AG10803 (cell line): ENCODE results near the gene ZBTB5.
"Not testable (repeated sequence)": the region's sequence is repeated elsewhere in the genome, so short reads cannot be mapped to it uniquely, and the experiment has no call there.

Experiments
- DNase-seq: peaks from one replicate; pipeline ENCODE4 v3.0.0; 2010; ENCODE audit warnings: low read depth
- H3K4me3 ChIP-seq: 2 replicates; pipeline ENCODE4 v1.5.1; 2011; ENCODE audit warnings: mild to moderate bottlenecking, low read length, control low read depth
- TF ChIP-seq, protein P1 (sequence below): conservative IDR thresholded peaks from 2 replicates; pipeline ENCODE4 v1.5.1; 2011; ENCODE audit warnings: mild to moderate bottlenecking, low read length, control low read depth, inconsistent platforms

The ZBTB5 gene, protein sequence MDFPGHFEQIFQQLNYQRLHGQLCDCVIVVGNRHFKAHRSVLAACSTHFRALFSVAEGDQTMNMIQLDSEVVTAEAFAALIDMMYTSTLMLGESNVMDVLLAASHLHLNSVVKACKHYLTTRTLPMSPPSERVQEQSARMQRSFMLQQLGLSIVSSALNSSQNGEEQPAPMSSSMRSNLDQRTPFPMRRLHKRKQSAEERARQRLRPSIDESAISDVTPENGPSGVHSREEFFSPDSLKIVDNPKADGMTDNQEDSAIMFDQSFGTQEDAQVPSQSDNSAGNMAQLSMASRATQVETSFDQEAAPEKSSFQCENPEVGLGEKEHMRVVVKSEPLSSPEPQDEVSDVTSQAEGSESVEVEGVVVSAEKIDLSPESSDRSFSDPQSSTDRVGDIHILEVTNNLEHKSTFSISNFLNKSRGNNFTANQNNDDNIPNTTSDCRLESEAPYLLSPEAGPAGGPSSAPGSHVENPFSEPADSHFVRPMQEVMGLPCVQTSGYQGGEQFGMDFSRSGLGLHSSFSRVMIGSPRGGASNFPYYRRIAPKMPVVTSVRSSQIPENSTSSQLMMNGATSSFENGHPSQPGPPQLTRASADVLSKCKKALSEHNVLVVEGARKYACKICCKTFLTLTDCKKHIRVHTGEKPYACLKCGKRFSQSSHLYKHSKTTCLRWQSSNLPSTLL

GRCh38 chr9:37465249-37466036 lies at the start of gene ZBTB5:
Gene ZBTB5 (minus strand): TSS chr9:37465450. CDS start chr9:37442551, 22,899 bp downstream.
- TF ChIP-seq, protein P1, sequence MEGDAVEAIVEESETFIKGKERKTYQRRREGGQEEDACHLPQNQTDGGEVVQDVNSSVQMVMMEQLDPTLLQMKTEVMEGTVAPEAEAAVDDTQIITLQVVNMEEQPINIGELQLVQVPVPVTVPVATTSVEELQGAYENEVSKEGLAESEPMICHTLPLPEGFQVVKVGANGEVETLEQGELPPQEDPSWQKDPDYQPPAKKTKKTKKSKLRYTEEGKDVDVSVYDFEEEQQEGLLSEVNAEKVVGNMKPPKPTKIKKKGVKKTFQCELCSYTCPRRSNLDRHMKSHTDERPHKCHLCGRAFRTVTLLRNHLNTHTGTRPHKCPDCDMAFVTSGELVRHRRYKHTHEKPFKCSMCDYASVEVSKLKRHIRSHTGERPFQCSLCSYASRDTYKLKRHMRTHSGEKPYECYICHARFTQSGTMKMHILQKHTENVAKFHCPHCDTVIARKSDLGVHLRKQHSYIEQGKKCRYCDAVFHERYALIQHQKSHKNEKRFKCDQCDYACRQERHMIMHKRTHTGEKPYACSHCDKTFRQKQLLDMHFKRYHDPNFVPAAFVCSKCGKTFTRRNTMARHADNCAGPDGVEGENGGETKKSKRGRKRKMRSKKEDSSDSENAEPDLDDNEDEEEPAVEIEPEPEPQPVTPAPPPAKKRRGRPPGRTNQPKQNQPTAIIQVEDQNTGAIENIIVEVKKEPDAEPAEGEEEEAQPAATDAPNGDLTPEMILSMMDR = no peak
- peak within 1 kb of the TSS; percentile 99 for H3K4me3 ChIP-seq

DNA sequence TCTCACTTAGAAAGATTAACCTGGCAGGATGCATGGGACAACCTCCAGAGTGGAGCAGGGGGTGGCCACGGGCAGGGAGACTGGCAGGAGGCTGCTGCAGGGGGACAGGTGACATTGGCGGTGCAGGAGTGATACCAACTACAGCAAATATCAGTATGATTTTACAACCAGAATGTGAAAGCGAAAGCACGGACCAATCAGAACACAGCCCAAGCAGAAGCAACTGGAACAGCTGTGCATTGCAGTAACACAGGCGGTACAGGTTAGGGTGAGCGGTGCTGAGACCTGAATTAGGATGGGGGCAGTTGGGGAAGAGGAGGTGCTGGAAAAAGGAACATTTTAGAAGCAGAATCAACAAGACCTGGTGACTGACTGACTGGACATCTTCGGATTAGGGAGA lies 49.7 kb upstream of the ZBTB5 start:
- TF ChIP-seq, protein P1 = no peak
- DNase-seq = no peak
- H3K4me3 ChIP-seq = no peak overlapping the region

More at GRCh38 chr9:37465249-37466036, at the start of gene ZBTB5:
- DNase-seq = peak; percentile 100

GRCh38 chr9:37514415-37514814 lies 49.2 kb upstream of the ZBTB5 start:
- H3K4me3 ChIP-seq, DNase-seq: not testable (repeated sequence)

DNA sequence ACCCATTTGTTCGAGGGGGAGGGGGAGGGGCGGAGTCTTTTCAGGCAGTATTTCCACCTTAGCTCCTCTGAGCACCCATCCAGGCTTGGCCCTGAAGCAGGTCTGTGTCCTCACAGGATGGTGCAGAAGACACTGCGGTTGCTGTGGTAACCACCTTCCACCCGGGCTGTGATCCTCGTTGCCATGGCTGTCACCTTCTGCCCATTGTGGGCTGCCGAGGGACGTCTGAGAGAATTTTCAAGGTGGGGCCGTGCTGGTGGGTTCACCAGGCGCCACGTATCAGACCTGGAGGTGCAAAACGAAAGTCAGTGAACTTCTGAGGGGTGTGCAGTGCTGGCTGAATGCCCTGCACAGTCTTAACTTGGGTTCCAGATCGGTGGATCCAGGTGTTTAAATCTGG lies 47.2 kb upstream of the ZBTB5 start:
- TF ChIP-seq, protein P1 = no peak
- no peak overlapping the region for H3K4me3 ChIP-seq
- DNase-seq = no peak

DNA sequence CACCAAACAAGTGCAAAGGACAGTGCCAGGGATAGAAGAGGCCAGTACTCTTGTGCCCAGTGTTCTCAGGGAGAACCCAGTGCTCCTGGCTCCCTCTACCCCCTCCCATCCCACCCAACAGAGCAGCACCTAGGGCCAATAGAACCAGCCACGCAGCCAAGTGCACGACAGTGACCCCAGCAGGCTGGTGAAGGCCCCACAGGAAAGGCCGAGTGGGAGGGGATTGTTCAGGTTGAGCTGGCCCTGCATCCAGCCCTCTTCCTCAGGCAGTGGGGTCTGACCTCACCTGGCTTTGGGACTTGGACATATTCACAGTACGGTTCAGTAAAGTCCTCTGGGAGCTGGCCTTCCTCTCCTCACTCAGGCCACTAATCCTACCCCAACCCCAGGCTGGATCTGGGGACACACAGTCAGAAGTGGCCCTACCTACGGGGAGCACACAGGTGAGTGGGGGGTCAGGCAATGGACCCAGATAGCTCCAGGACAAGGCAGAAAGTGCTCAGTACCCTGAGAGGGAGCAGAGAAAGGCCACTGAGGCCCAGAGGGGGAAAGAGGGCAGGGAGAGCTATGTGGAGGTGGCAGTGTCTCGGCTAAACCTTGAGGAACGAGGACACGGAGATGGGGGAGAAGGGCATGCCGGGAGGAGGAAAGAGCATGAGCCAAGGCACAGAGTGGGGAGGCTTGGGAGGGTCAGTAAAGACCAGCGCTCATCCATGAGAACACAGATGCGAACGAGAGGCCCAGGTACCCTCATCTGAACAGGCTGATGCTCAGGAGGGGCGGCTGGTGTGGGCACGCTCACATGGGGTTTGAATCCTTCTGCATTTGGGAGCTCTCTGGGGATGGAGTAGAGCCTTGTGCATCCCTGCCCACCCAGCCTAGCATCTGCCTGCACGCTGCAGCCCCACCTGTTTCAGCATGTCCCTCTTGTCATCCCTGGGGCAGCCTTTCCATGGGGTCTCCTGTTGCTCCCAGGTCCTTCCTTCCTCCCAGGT lies 46.1 kb upstream of the ZBTB5 start:
- TF ChIP-seq, protein P1 = 0 out of 2 replicates have a peak, but pooled peaks have one; percentile 11
- DNase-seq = no peak
- no peak overlapping the region for H3K4me3 ChIP-seq

DNA sequence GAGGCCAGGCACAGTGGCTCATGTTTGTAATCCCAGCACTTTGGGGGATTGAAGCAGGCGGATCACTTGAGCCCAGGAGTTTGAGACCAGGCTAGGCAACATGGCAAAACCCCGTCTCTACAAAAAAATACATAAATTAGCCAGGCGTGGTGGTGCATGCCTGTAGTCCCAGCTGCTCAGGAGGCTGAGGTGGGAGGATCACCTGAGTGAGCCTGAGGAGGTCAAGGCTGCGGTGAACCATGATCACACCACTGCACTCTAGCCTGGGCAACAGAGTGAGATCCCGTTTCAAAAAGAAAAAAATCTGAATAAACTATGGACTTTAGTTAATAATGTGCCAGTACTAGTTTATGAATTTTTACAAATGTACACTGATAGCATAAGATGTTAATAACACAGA lies 44.8 kb upstream of the ZBTB5 start:
- not testable (repeated sequence) for DNase-seq, H3K4me3 ChIP-seq

- no peak overlapping the region for H3K4me3 ChIP-seq
- no peak for DNase-seq
- TF ChIP-seq, protein P1 = no peak
These were observed 44.3 kb upstream of the ZBTB5 start for GRCh38 chr9:37509536-37509935.
